Ovary (tissue), 3 donors: ENCODE results near the gene APBA2.

Experiments used
- POLR2A ChIP-seq: fragments of 450-650 bp; IDR thresholded peaks from one replicate; pipeline ENCODE4 v1.6.1; 2017; ENCODE audit warnings: antibody characterized with exemption, mild to moderate bottlenecking, moderate library complexity
- TF ChIP-seq, protein P1 (sequence below), 3 donors: fragments of 450-650 bp in 2 of 3; fragments of 200-600 bp in 1 of 3; IDR thresholded peaks; one replicate each; pipeline versions ENCODE4 v1.5.1 to v1.8.0; 2016 to 2022; ENCODE audit warnings: antibody characterized with exemption in 3 of 3, mild to moderate bottlenecking in 1 of 3
- donor health status: DM: no; HTN: no; CAD: no.

DNA sequence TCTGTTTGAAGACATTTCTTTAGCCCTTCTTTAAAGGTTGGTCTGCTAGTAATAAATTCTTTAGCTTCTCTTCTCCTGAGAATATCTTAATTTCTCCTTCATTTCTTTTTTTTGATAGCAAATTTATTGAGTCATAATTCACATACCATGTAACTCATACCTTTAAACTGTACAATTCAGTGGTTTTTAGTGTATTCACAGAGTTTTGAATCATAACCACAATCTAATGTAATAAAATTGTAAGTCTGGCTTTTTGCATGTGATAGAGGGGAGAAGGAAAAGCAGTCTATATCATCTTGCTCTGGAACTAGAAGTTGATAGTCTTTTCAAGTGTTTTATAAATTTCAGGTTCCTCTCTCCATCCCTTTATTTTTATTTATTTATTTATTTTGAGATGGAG lies 81.3 kb downstream of the APBA2 start:
- TF ChIP-seq, protein P1, sequence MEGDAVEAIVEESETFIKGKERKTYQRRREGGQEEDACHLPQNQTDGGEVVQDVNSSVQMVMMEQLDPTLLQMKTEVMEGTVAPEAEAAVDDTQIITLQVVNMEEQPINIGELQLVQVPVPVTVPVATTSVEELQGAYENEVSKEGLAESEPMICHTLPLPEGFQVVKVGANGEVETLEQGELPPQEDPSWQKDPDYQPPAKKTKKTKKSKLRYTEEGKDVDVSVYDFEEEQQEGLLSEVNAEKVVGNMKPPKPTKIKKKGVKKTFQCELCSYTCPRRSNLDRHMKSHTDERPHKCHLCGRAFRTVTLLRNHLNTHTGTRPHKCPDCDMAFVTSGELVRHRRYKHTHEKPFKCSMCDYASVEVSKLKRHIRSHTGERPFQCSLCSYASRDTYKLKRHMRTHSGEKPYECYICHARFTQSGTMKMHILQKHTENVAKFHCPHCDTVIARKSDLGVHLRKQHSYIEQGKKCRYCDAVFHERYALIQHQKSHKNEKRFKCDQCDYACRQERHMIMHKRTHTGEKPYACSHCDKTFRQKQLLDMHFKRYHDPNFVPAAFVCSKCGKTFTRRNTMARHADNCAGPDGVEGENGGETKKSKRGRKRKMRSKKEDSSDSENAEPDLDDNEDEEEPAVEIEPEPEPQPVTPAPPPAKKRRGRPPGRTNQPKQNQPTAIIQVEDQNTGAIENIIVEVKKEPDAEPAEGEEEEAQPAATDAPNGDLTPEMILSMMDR (IDR thresholded peaks at IDR 0.05) = no peak
- TF ChIP-seq POLR2A = no peak
